Measurements from ENCODE around the gene SLC9A9.

The SLC9A9 gene

GRCh38 chr3:143237077-143237627 lies 611.1 kb downstream of the SLC9A9 start:
- H3K9me3 ChIP-seq (replicated peaks; ENCODE audit: insufficient read depth, low read length): no peaks in the 10 kb centered on the region
- H3K27ac ChIP-seq (ENCODE audit: low read length): no peak overlapping the region
- no peak overlapping the region for H3K9ac ChIP-seq (ENCODE audit: low read length)
- no peaks in the 10 kb centered on the region for H4K20me1 ChIP-seq (ENCODE audit: insufficient read depth, low read length)
- no peaks in the 10 kb centered on the region for H3K36me3 ChIP-seq (replicated peaks; ENCODE audit: insufficient read depth, low read length)
- no peak overlapping the region for H3K4me3 ChIP-seq (ENCODE audit: low read length)
- DNase-seq: no peak
- H3K4me2 ChIP-seq (ENCODE audit: low read depth, low read length): no peak overlapping the region
- H3F3A ChIP-seq (ENCODE audit: insufficient read depth, low read length): no peaks in the 10 kb centered on the region
- no peaks in the 10 kb centered on the region for H3K27me3 ChIP-seq (replicated peaks; ENCODE audit: insufficient read depth, low read length)
- H3K9me2 ChIP-seq (replicated peaks; ENCODE audit: insufficient read depth, low read length): no peaks in the 10 kb centered on the region
- TF ChIP-seq EZH2 (optimal IDR thresholded peaks at IDR 0.05; ENCODE audit: low read depth, low read length) (no peak), CTCF (IDR thresholded peaks at IDR 0.05; ENCODE audit: low read length) (no peak), EZH2phosphoT487 (IDR thresholded peaks at IDR 0.05; ENCODE audit: low read length) (no peak)
- H2AFZ ChIP-seq (ENCODE audit: low read length): no peak overlapping the region
- H3K79me2 ChIP-seq (ENCODE audit: low read length): no peaks in the 10 kb centered on the region
- H3K4me1 ChIP-seq (ENCODE audit: low read length): no peaks in the 10 kb centered on the region

- no peaks in the 10 kb centered on the region for H3K4me1 ChIP-seq (ENCODE audit: low read length)
- no peak for DNase-seq
- no peaks in the 10 kb centered on the region for H3F3A ChIP-seq (ENCODE audit: insufficient read depth, low read length)
- no peaks in the 10 kb centered on the region for H3K36me3 ChIP-seq (replicated peaks; ENCODE audit: insufficient read depth, low read length)
- H3K27ac ChIP-seq (ENCODE audit: low read length): no peak overlapping the region
- H3K9me2 ChIP-seq (replicated peaks; ENCODE audit: insufficient read depth, low read length): no peaks in the 10 kb centered on the region
- H3K4me3 ChIP-seq (ENCODE audit: low read length): no peak overlapping the region
- no peak overlapping the region for H3K4me2 ChIP-seq (ENCODE audit: low read depth, low read length)
- TF ChIP-seq CTCF (IDR thresholded peaks at IDR 0.05; ENCODE audit: low read length): no peak
- TF ChIP-seq EZH2phosphoT487 (IDR thresholded peaks at IDR 0.05; ENCODE audit: low read length): no peak
- TF ChIP-seq EZH2 (optimal IDR thresholded peaks at IDR 0.05; ENCODE audit: low read depth, low read length): no peak
- no peaks in the 10 kb centered on the region for H3K79me2 ChIP-seq (ENCODE audit: low read length)
- no peaks in the 10 kb centered on the region for H3K27me3 ChIP-seq (replicated peaks; ENCODE audit: insufficient read depth, low read length)
- H4K20me1 ChIP-seq (ENCODE audit: insufficient read depth, low read length): no peaks in the 10 kb centered on the region
- H2AFZ ChIP-seq (ENCODE audit: low read length): no peak overlapping the region
- no peak overlapping the region for H3K9ac ChIP-seq (ENCODE audit: low read length)
- H3K9me3 ChIP-seq (replicated peaks; ENCODE audit: insufficient read depth, low read length): no peaks in the 10 kb centered on the region
These were observed 611.9 kb downstream of the SLC9A9 start for GRCh38 chr3:143236226-143236964.

GRCh38 chr3:143235614-143236204 lies 612.6 kb downstream of the SLC9A9 start:
- no peaks in the 10 kb centered on the region for H3K4me1 ChIP-seq (ENCODE audit: low read length)
- H3F3A ChIP-seq (ENCODE audit: insufficient read depth, low read length): no peaks in the 10 kb centered on the region
- H3K9me2 ChIP-seq (replicated peaks; ENCODE audit: insufficient read depth, low read length): no peaks in the 10 kb centered on the region
- no peaks in the 10 kb centered on the region for H3K9me3 ChIP-seq (replicated peaks; ENCODE audit: insufficient read depth, low read length)
- H3K4me3 ChIP-seq (ENCODE audit: low read length): no peak overlapping the region
- no peaks in the 10 kb centered on the region for H3K27me3 ChIP-seq (replicated peaks; ENCODE audit: insufficient read depth, low read length)
- no peak for DNase-seq
- H3K79me2 ChIP-seq (ENCODE audit: low read length): no peaks in the 10 kb centered on the region
- no peaks in the 10 kb centered on the region for H3K36me3 ChIP-seq (replicated peaks; ENCODE audit: insufficient read depth, low read length)
- no peak overlapping the region for H3K4me2 ChIP-seq (ENCODE audit: low read depth, low read length)
- no peaks in the 10 kb centered on the region for H4K20me1 ChIP-seq (ENCODE audit: insufficient read depth, low read length)
- H2AFZ ChIP-seq (ENCODE audit: low read length): no peak overlapping the region
- TF ChIP-seq EZH2phosphoT487 (IDR thresholded peaks at IDR 0.05; ENCODE audit: low read length) (no peak), CTCF (IDR thresholded peaks at IDR 0.05; ENCODE audit: low read length) (no peak), EZH2 (optimal IDR thresholded peaks at IDR 0.05; ENCODE audit: low read depth, low read length) (no peak)
- no peak overlapping the region for H3K27ac ChIP-seq (ENCODE audit: low read length)
- no peak overlapping the region for H3K9ac ChIP-seq (ENCODE audit: low read length)
